Measurements from ENCODE around the gene MAN1C1. TPM values are rescaled to one million over a fixed set of nuclear protein-coding genes. Genes with fewer than 3 reads are reported as not detected.
"Not testable (repeated sequence)": the region's sequence is repeated elsewhere in the genome, so short reads cannot be mapped to it uniquely, and the experiment has no call there.

MAN1C1 gene
- total RNA-seq, 1 donor from 2014 or later, result 19.5 TPM

DNA sequence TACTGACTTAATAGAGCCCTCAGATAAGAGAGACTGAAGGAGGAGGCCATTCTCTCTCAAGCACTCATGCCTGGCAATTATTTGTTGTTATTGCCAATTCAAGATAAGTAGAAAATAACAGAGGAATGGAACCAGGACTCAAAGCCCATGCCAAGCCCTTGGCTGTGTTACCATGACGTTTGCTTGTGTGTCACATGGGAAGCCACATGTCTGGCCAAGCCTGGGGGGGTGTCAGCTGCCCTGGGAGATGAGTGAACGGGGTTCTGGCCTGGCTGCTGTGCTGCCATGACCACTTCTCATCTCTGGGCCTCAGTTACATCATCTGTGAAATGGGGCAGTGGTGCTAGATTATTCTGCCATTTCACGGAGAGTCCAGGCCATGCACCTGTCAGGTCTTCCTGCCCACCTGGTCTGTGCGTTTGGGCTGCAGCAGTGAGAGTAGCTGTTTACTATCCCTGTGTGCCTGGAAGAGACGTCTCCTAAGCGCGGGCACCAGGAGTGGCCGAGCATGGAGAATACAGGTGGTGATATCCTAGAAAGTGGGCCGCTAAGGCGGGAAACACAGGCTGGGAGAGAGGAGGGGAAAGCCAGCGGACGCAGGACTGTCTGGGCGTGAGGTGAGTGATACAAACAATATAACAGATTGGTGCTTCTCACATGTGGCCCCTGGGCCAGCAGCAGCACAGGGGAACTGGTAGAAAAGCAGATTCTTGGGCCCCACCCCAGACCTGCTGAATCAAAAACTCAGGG, 67.8 kb downstream of the MAN1C1 start:
- ATAC-seq (peak; percentile 47), DNase-seq (ENCODE audit: missing footprints) (no peak)
- intact Hi-C loops (cut with DNase I), result no loop called here

DNA sequence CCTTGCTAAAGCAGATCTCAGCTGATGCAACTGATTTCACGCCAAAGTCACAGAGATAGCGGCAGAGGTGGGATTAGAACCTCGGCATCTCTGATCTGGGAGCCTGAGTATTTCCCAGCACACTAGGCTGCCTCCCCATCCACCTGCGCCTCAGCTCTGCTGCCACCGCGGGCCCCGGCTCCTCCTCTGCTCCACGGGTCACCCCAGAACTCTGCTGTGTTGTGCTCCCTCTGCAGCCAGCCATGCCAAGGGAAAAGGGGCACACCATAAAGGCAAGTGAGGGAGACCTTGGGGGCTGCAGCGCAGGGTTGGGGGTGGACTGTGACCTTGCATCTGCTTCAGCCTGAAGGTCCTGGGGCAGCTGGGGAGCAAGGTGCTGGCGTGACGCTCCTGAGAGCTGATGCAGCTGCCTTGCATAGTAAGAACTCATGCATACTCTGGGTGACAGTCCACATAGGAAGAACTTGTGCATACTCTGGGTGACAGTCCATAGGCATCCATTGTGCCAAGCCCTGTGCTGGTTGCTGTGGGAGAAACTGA, 68.7 kb downstream of the MAN1C1 start:
- intact Hi-C loops (cut with DNase I), result no loop called here
- no peak for ATAC-seq
- no peak for DNase-seq (ENCODE audit: missing footprints)

DNA sequence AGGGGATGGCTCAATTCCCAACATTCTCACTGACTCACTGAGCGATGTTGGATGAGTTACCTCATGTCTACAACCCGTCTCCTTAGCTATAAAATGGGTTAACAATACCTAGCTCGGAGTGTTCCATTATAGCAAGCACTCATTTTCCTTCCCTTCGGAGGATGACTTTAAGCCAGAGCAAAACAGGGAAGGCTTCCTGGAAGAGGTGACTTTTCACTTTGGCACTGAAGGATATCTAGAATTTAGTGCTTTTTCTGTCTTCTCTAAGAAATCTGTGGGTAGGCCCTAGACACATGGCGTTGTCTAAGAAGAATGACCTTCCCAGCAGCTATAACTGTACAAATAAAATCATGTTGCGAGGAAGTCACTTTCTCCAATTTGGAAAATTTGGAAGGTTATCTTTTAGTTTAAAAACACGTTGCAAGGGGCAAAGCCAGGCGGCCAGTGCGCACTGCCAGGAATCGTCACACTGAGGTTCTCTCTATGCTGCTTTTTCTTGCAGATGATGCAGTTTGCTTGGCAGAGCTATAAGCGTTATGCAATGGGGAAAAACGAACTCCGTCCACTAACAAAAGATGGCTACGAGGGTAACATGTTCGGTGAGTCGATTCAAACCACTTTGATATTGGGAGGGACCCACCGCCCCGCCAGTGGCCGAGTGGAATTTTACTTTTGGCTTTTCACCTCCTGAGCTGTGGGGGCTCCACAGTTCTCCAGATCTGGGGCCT, 69.5 kb downstream of the MAN1C1 start:
- no peak for DNase-seq (ENCODE audit: missing footprints)
- intact Hi-C loops (cut with DNase I), result no loop called here
- no peak for ATAC-seq

DNA sequence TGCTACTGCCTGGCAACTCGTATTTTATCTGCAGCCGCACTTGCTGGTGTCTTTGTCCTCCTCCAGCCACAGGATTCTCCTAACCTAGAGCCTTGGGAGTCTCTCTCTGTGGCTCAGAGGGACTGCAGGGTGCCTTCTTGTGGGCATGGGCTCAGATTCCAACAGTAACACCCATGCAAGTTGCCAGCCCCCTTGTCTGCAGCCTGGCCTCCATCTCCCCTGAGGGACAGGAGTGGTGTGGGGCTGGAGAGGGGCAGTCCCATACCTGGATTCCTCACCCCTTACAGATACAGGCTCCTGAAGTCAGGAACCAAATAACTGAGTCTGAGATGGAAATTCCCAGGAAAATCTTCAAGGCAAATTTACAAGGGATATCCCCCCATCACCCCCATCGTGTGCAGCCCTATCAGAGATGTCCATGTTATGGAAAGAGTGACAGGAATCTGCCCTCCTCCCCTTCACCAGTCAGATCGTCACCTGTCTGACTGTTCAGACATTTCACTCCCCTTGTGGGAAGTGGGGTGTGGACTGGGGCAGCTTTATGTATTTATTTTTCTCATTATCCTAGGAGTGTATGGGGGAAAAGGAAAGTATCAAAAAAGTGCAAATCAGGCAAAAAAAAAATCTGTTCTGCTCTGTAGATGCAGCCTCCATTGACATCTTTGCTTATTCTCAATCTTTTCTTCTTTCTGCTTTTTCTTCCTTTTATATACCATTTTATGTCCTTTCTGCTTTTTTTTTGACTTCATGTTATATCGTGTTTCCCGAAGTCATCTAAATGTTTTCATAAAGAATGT, 70.8 kb downstream of the MAN1C1 start:
- intact Hi-C loops (cut with DNase I), result no loop called here
- no peak for DNase-seq (ENCODE audit: missing footprints)
- ATAC-seq, result no peak

DNA sequence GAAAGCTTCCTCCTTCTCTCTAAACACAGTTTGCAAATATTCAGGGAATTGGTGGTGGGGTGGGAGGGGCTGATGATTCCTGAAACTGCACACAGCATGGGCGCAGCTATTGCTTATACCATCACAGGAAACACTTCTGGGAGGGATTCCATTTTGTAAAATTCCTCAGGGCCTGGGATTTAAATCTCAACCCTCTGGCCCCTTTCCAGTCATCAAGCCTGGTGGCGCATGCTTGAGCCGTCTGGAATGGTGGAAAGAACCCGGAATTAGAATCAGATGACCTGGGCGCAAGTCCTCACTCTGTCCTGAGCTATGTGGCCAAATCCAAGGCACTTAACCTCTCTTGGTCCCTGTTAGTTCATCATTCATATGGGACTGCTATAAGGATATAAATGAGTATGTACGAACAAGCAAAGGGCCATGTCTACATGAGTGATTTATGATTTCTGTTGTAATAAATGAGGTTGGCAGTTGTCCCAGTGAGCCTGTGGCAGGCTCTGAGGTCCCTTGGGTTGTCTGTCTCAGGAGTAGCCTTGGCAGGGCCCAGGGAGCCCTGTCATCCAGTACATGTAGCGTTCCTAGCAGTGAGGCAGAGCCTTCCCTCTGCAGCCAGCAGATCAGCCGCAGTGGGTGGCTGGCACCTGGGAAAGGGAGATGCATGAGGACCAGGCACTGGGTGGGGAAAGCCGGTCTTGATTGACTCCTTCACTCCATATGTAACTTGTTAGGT, 72.0 kb downstream of the MAN1C1 start:
- intact Hi-C loops (cut with DNase I), result no loop called here
- peak; percentile 46 for ATAC-seq
- no peak for DNase-seq (ENCODE audit: missing footprints)

DNA sequence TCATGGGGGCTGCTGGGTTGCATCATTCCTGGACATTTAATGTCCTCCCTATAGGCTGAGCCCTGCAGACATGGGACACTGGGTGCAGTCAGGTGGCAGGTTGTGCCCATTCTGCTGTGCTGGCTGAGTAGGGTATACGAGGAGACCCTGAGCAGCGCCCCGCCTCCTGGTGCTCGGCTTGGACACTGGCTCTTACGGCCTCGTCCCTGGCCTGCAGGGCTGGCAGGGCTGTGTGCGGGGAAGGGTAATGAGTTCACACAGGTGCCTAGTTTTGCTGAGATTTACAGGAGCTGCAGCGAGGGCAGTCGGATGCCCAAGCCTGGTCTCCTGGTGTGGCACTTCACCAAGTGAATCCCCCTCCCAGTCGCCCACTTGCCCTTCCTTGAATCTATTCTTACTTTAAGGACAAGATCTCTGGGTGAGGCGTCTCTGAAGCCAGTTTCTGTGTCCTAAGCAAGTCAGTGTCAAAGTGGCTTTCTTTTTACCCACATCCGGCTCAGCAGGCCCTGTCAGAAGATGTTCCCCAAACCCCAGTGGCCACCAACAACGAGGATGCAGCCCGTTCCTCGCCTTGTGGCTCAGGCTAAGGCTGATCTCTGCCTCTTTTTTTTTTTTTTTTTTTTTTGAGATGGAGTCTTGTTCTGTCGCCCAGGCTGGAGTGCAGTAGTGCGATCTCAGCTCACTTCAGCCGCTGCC, 73.2 kb downstream of the MAN1C1 start:
- DNase-seq (ENCODE audit: missing footprints) (no peak), ATAC-seq (no peak)
- intact Hi-C loops (cut with DNase I), result no loop called here

DNA sequence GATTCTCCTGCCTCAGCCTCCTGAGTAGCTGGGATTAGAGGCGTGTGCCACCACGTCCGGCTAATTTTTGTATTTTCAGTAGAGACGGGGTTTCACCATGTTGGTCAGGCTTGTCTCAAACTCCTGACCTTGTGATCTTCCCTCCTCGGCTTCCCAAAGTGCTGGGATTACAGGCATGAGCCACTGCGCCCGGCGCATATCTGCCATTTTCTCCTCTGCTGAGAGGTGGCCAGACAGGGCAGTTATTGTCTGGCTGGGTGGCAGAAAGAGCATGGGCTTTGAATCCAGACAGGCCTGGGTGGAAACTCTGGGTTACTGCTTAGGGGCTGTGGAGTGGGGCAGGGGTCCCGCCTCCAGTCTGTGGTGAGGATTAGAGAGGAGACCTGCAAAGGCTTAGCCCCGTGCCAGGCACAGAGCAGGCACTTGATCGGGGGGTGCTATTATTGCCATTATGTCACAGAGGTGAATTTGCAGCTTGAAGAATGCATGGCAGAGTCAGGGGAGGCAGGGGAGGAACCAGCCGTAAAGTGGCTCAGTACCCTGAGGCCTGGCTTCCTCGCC, 73.9 kb downstream of the MAN1C1 start:
- intact Hi-C loops (cut with DNase I), result no loop called here
- ATAC-seq, result no peak
- no peak for DNase-seq (ENCODE audit: missing footprints)

DNA sequence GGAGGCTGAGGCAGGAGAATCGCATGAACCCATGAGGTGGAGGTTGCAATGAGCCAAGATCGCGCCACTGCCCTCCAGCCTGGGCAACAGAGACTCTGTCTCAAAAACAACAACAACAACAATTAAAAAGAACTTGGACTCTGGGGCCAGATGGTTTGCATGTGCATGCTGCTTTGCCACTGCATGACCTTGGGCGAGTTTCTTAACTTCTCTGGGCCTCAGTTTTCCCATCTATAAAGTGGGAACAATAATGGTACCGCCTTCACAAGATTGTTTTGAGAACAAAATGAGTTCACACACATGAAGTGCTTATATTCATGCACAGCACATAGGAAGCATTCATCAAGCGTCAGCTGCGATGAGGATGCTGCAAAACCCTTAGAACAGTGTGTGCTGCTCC, 74.6 kb downstream of the MAN1C1 start:
- no peak for DNase-seq (ENCODE audit: missing footprints)
- ATAC-seq, result no peak
- intact Hi-C loops (cut with DNase I), result no loop called here

DNA sequence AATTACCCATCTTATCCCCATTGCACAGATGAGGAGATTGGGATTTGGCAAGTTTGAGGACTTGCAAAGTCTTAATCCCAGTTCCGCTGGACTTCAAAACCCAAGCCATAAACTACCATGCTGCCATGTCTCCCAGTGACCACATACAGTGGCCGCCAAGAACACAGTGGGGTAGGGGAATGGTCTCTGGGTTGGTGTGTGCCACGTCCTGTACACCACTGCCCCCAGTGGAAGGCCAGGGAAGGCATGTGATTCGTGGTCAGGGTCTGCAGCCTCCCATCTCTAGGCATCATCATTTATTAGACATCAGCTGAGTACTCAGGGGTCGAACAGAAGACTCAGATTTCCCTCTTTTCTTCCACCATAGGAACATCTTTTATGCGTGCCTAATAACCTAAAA, 76.0 kb downstream of the MAN1C1 start:
- intact Hi-C loops (cut with DNase I), result no loop called here
- no peak for DNase-seq (ENCODE audit: missing footprints)
- ATAC-seq, result no peak

DNA sequence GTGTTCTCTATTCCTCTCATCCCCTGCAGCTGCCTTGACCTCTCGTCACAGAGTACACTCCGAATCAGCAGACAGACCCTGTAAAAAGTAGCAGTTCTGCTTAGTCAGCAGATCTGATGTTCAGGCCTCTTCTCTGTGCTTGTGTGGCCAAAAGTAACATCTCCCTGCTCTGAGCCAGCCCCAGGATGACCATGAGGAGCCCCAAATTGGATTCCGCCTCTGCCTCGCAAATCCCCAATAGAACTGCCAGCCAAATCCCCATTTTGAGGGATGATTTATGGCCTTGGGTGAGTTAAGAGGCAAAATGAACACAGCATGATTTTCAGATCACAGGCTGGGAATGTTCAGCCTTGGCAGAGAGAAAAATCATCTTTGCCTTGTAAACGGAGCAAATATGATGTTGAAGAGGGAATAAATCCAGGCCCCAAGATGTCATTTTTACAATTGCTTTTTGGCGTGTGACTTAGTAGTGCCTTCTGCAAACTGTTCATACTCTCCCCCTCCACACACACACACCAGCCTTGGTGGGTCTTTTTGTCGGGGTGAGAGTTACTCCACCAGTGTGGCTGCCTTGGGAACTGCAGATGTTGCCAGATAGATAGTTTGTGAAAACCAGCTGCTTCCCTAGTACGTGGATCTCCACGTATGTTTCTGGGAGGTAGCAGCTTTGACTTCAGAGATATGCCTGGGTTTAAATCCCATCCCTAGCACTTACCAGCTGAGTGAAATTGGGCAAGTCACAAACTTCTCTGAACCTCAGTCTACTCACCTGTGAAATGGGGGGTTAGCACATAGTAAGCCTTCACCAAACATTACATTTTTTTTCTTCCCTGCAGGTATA, 77.8 kb downstream of the MAN1C1 start:
- ATAC-seq, result peak; percentile 18
- DNase-seq (ENCODE audit: missing footprints), result no peak
- intact Hi-C loops (cut with DNase I), result loop anchor here (1.0 to 5.0 kb wide), 4 partner anchors 37 to 103 kb away; partner anchors contain the start of gene MAN1C1

DNA sequence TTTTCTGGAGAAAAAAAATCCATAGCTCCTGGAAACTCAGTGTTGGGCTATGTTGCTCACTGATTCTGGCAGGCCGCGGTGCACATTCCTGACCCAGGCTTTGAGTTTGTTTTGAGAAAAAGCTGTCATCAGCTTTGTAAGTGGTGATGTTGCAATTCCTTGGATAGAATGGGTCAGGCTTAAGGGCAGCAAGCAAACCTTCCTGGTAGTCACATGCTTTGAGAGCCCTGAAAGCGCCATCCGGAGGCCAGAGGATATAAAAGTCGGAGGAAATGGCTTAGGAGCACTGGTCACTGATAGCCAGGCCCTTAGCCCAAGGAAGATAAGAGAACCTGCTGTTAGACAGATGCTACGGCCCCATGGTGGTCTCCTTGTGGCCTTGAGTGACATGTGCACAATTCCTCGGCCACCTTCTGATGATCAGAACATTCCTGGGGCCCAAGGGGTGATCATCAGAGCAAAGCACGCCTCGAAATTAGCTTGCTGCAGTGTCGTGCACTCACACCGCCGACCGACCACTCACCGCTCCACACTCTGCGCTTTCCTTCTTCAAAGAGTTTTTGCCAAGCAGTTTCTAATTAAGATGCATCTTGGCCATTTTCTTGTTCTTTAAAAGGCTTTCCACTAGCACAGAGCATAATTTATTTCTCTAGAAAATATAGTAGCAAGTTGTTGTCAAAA, 78.6 kb downstream of the MAN1C1 start:
- ATAC-seq, result peak; percentile 89
- peak; percentile 88 for DNase-seq (ENCODE audit: missing footprints)

DNA sequence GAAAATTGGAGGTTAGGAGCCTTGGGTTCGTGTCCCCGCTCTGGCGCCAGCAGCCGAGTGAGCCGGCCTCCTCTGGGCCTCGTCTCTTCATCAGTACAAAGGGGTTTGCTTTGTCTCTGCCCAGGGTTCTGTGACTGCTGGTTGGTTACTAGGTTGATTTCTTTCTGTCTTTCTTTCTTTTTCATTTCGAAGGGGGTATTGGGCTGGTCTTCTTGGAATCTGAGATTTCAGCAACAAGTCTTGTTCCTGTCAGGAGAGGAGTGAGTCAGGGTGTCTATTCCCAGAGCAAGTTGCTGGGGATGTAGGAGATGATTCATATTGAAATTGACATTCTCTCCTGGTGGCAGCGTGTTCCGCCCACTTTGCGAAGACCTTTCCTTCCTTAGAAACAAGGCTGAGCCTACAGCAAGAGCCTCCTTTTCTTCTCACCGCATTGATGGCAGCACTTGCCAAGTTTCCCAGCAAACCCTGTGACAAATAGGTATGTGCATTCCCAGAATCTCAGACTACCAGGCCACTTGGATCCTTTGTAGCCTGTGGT, 79.2 kb downstream of the MAN1C1 start:
- intact Hi-C loops (cut with DNase I), result loop anchor here (1.0 to 5.0 kb wide), 4 partner anchors 39 to 101 kb away; partner anchors contain the start of gene MAN1C1
- DNase-seq (ENCODE audit: missing footprints), result no peak
- no peak for ATAC-seq

More for the DNA sequence above, 78.6 kb downstream of the MAN1C1 start:
- intact Hi-C loops (cut with DNase I), result loop anchor here (1.0 to 5.0 kb wide), 4 partner anchors 38 to 102 kb away; partner anchors contain the start of gene MAN1C1

DNA sequence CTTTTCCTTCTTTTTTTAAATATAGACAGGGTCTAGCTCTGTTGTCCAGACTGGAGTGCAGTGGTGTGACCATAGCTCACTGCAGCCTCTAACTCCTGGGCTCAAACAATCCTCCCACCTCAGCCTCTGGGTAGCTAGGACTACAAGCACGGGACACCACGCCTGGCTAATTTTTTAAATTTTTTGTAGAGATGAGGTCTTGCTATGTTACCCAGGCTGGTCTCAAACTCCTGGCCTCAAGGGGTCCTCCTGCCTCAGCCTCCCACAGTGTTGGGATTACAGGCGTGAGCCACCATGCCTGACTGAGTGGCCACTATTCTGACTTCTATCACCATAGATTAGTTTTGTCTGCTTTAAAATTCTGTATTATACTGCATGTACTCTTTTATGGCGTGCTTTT, 80.1 kb downstream of the MAN1C1 start:
- not testable (repeated sequence) for ATAC-seq; DNase-seq (ENCODE audit: missing footprints)
- intact Hi-C loops (cut with DNase I), result loop anchor here (5.0 kb wide), 2 partner anchors 39 to 101 kb away; no protein-coding TSS in a partner anchor

DNA sequence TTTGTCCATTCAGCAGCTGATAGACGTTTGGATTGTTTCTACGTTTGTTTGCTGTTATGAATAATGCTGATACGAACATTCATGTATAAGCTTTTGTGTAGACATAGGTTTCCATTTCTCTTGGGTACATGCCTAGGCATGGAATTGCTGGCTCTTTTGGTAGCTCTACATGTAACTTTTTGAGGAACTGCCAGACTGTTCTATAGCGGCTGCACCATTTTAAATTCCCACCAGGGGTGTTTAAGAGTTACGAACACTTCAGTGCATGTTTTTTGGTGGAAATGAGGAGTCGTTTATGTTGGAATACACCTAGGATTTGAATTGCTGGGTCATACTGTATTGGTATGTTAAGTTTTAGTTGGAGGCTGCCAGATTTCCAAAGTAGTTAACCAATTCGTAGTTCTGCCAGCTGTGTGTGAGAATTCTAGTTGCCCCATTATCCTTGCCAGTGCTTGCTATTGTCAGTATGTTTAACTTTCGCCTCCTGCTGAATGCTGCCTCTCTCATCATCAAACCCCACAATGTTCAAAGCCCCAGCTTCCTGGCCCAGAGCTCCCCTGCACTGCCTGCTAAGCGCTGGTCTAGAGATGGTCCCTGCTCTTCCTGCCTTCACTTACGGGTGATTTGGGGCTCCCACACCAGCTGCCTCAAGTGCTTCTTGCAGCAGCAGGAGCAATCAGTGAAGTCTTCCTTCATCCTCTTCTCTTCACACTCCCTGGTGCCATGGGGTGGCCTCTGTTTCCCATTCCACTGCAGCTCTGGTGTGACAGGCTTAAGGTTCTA, 81.0 kb downstream of the MAN1C1 start:
- ATAC-seq, result no peak
- intact Hi-C loops (cut with DNase I), result loop anchor here (5.0 kb wide), 2 partner anchors 40 to 100 kb away; no protein-coding TSS in a partner anchor
- no peak for DNase-seq (ENCODE audit: missing footprints)

DNA sequence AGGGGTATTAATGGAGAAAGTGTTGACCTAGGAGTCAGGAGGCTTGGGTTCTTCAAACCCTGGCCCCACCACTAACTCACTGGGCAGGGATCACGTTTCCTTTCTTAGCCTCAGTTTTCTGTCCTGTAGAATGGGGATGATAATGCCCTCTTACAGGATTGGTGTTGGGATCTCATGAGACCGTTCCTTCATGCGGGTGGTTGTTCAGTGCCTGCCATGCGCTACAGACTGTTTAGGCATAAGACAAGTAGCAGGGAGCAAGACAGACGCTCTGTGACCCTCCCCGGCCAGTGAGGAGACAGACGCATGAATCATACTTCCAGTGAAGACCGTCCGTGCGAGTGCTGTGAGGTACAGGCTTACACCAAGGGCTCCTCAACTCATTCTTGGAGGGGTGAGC, 81.7 kb downstream of the MAN1C1 start:
- DNase-seq (ENCODE audit: missing footprints) (no peak), ATAC-seq (no peak)
- intact Hi-C loops (cut with DNase I), result loop anchor here (5.0 kb wide), 2 partner anchors 41 to 99 kb away; no protein-coding TSS in a partner anchor
